Omental fat pad (tissue), 4 donors: ENCODE data around the gene CLK3. TPM values are rescaled to one million over a fixed set of nuclear protein-coding genes. Genes with fewer than 3 reads are reported as not detected.

ENCODE experiments used
- ATAC-seq: fragments of 150-250 bp; one replicate; pipeline ENCODE4 v1.9.1; 2016; ENCODE audit warnings: mild to moderate bottlenecking, moderate library complexity; ENCODE audit not compliant: low FRiP score
- DNase-seq: peaks from one replicate; pipeline ENCODE4 v3.0.0-alpha.2; 2019; ENCODE audit warnings: low spot score
- total RNA-seq, 4 donors: library from RNA; depleted of rRNA; stranded (reverse); fragments of >200 nt; gene quantifications; one replicate each; pipeline ENCODE4 v1.1.0, GENCODE V29; 2016
- TF ChIP-seq, protein P1 (sequence below), 3 donors: fragments of 450-650 bp; IDR thresholded peaks; one replicate each; pipeline ENCODE4 v1.5.1; 2016 to 2017; ENCODE audit warnings: antibody characterized with exemption in 3 of 3, mild to moderate bottlenecking in 3 of 3, moderate library complexity in 2 of 3

The CLK3 gene
- 100 to 1,000 TPM in 2 of 4 donors, 10 to 100 TPM in 2; 83.8 to 153 (median 103) TPM for total RNA-seq

DNA sequence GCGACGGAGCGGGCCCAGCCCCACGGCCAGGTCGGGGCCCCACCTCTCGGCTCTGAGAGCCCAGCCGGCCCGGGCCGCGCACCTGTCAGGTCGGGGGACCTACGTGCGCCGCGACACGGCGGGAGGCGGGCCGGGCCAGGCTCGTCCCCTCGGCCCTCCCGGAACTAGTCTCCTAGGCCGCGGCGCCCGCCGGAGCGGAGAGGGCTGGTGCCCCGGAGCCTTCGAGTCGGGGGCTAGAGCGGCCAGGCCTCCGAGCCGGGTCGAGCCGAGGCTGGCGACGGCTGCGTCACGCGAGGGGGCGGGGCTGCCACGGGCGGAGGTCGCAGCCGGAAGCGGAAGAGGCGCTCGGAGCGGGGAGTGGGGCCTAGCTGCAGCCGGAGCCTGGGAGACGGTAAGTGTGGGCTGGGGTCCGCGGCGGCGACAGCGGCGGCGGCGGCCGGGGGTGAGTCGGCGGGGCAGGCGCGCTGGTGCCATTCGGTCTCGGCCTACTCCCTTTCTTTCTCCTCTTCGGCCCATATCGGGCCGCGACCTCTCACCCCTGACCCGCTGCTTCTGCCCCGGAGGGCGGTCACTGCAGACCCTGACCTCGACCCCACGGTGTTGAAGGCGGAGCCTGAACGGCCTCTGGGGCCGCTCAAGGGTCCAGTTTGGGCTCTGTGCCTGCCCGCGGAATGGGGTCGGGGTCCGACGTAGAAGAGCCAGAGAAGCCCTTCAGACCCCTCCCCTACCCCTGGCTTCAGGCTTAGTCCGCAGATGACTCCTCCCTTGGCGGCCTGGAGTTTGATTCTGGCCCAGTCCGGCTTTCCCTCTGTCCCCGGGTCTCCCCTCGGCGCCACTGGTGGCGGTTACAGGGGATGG is at the start of gene CLK3:
Gene CLK3, plus strand, starts transcription at position 329 of the 858 bp plus-strand sequence. CDS start 3,361 bp downstream, outside the sequence.
- TF ChIP-seq, protein P1, sequence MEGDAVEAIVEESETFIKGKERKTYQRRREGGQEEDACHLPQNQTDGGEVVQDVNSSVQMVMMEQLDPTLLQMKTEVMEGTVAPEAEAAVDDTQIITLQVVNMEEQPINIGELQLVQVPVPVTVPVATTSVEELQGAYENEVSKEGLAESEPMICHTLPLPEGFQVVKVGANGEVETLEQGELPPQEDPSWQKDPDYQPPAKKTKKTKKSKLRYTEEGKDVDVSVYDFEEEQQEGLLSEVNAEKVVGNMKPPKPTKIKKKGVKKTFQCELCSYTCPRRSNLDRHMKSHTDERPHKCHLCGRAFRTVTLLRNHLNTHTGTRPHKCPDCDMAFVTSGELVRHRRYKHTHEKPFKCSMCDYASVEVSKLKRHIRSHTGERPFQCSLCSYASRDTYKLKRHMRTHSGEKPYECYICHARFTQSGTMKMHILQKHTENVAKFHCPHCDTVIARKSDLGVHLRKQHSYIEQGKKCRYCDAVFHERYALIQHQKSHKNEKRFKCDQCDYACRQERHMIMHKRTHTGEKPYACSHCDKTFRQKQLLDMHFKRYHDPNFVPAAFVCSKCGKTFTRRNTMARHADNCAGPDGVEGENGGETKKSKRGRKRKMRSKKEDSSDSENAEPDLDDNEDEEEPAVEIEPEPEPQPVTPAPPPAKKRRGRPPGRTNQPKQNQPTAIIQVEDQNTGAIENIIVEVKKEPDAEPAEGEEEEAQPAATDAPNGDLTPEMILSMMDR (IDR thresholded peaks at IDR 0.05) = no peak
- peak; percentile 86 for ATAC-seq
- peak; percentile 83 for DNase-seq

DNA sequence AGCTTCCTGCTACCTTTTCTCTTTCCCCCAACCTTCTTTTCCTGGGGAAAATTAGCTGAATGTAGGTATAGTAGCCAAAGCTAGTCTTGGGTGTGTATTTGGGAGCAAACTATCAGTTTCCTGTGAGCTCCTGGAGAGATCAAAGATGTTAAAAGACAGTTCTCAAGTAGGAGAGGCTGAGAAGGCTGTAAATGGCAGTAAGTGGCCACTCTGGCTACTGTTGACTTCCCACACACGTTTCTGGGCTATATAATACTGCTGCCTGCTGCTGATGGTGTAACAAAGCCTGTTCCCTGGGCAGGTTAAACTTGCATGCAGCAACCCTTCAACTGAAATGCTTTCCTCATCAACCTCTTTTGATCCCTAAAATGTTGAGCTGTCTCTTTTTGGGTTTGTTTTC is 47.0 kb upstream of the CLK3 start:
- ATAC-seq = no peak
- TF ChIP-seq, protein P1 (IDR thresholded peaks at IDR 0.05) = no peak
- no peak for DNase-seq

DNA sequence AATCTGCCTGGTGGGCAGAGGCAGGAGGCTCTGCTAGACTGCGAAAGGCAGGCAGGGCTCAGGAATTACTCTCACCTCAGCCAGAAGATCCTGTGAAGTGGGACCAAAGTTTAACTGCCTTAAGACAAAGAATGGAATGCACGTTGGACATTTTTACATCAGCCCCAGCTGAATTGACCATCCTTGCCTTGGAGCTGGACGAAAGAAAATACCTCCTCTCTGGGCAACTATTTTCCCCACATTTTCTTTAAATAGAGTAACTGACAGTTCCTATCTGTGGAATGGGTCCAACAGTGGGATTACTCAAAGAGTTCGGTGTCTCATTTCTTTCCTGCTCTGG is 45.9 kb upstream of the CLK3 start:
- TF ChIP-seq, protein P1 (IDR thresholded peaks at IDR 0.05) = no peak
- DNase-seq (no peak), ATAC-seq (no peak)

DNA sequence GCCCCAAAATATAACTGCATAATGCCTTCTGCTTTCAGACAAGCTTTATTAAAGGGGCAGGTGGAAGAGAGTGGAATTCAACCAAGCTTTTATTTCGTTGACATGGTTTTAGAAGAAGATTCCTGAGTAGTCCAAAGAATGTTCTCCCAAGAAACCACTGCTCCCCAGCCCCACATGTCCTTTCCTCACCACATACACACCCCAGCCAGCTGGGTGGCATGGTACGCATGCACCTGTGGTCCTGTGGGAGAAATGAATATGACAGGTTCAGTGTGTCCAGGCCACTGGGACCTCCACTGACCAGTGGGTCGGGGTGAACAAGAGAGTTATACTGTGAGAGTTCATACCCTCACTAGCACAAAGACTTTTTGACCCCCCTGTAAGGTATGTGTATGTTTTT is 44.4 kb upstream of the CLK3 start:
- no peak for ATAC-seq
- DNase-seq = no peak
- TF ChIP-seq, protein P1 (IDR thresholded peaks at IDR 0.05) = no peak

DNA sequence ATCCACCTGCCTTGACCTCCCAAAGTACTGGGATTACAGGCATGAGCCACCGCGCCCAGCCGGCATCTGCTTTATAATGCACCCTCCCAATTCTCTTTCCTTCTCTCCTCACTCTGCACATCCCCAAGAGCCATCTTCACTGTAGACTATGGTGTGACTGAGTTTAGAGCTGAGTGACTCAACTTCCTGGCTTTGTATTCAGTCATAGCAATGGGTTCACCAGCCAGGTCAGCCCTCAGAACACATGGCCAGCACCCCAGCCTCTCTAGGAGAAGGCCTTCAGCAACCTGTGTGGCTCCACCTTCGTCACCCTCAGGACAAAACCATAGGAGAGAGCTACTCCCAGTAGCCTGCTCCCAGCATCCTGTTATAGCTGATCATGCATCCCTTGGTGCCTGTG is 41.6 kb upstream of the CLK3 start:
- TF ChIP-seq, protein P1 (IDR thresholded peaks at IDR 0.05) = no peak

DNA sequence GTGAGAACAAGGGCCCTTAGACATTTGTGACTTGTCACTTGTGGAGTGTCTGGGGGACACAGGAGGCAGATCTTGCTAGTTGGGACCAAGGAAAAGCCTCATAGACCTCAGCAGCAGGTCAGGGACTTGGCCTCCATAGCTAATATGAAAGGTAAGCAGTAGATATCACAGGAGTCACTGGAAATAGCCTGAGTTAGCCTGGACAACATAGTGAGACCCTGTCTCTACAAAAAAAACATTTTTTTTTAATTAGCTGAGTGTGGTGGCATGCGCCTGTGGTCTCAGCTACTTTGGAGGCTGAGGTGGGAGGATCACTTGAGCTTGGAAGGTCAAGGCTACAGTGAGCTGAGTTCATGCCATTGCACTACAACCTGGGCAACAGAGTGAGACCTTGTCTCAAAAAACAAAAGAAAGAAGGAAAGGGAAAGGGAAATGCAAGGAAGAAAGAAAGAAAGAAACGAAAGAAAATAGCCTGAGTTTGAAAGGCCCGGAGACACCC is 37.1 kb upstream of the CLK3 start:
- TF ChIP-seq, protein P1 (IDR thresholded peaks at IDR 0.05) = no peak
- ATAC-seq (no peak), DNase-seq (no peak)

More for the DNA sequence above, 41.6 kb upstream of the CLK3 start:
- ATAC-seq = no peak
- DNase-seq = no peak

DNA sequence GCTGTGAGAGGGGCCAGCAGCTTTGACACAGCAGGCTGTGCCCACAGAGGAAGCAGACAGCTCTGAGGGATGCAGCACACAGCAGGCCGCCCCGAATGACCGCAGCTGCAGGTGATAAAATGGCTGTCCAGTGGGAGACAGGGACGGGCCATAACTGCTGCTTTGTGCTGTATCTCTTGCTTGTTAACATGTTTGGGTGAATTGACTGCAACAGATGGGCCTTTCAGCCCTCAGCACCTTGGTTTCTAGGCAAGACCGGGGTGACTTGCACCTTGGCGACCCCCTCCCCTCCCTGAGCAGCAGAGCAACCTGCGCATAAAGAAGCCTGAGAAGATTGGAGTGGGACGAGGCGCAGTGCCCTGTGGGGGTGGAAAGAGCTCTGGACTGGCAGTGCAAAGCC is 36.6 kb upstream of the CLK3 start:
- TF ChIP-seq, protein P1 (IDR thresholded peaks at IDR 0.05) = no peak
- ATAC-seq = no peak
- no peak for DNase-seq
